GM06990 (cell line): ENCODE data around the gene PAPLN.

Source experiments
- DNase-seq: peaks from one replicate; pipeline ENCODE4 v3.0.0-alpha.2; 2011; ENCODE audit not compliant: insufficient read length; ENCODE audit errors: extremely low read depth
- H3K27me3 ChIP-seq: replicated peaks from 2 replicates; pipeline ENCODE4 v1.6.0; 2011; ENCODE audit warnings: low read length; ENCODE audit not compliant: control insufficient read depth, insufficient read depth
- H3K36me3 ChIP-seq: 2 replicates; pipeline ENCODE4 v1.5.1; 2011; ENCODE audit warnings: low read length; ENCODE audit not compliant: control insufficient read depth, insufficient read depth
- H3K4me3 ChIP-seq: replicated peaks from 2 replicates; pipeline ENCODE4 v1.5.1; 2011; ENCODE audit warnings: low read depth, mild to moderate bottlenecking, control low read depth, low read length
- CTCF ChIP-seq: IDR thresholded peaks from 2 replicates; pipeline ENCODE4 v1.5.1; 2011; ENCODE audit warnings: low read length, control low read depth, mild to moderate bottlenecking, inconsistent platforms; ENCODE audit not compliant: insufficient read depth, poor library complexity, severe bottlenecking

Gene PAPLN

GRCh38 chr14:73232984-73233383 lies 4.3 kb upstream of the PAPLN start:
- Histone ChIP-seq H3K27me3 (0 out of 2 replicates have a peak, but pooled peaks cover 2% of the 10 kb centered on the region), H3K4me3 (no peak overlapping the region), H3K36me3 (peaks cover 2% of the 10 kb centered on the region; the same call in 1 of the 2 replicates)
- DNase-seq, result no peak
- TF ChIP-seq CTCF, result no peak

- DNase-seq, result no peak
- H3K36me3 ChIP-seq, result peaks cover 2% of the 10 kb centered on the region; the same call in 1 of the 2 replicates
- no peak for TF ChIP-seq CTCF
- H3K27me3 ChIP-seq, result 0 out of 2 replicates have a peak, but pooled peaks cover 2% of the 10 kb centered on the region
- H3K4me3 ChIP-seq, result no peak overlapping the region
These were observed 3.7 kb upstream of the PAPLN start for GRCh38 chr14:73233564-73233963.

- TF ChIP-seq CTCF, result no peak
- 0 out of 2 replicates have a peak, but pooled peaks cover under 1% of the 10 kb centered on the region for H3K36me3 ChIP-seq
These were observed 3.3 kb upstream of the PAPLN start for GRCh38 chr14:73234029-73234428.

GRCh38 chr14:73234586-73235394 lies 2.5 kb upstream of the PAPLN start:
- no peaks in the 10 kb centered on the region for H3K36me3 ChIP-seq
- DNase-seq, result no peak
- H3K27me3 ChIP-seq, result peaks cover 3% of the 10 kb centered on the region; the same call in 1 of the 2 replicates
- no peak overlapping the region for H3K4me3 ChIP-seq
- TF ChIP-seq CTCF, result no peak

More at GRCh38 chr14:73234029-73234428, 3.3 kb upstream of the PAPLN start:
- Histone ChIP-seq H3K4me3 (no peak overlapping the region), H3K27me3 (0 out of 2 replicates have a peak, but pooled peaks cover 3% of the 10 kb centered on the region)
- DNase-seq, result no peak

- no peak for DNase-seq
- H3K36me3 ChIP-seq, result no peaks in the 10 kb centered on the region
- no peak overlapping the region for H3K4me3 ChIP-seq
- TF ChIP-seq CTCF, result no peak
- peaks cover 3% of the 10 kb centered on the region; the same call in 1 of the 2 replicates for H3K27me3 ChIP-seq
These were observed 1.7 kb upstream of the PAPLN start for GRCh38 chr14:73235531-73236155.
